B cell (primary cell): ENCODE measurements around the gene MACROH2A1. TPM values are rescaled to one million over a fixed set of nuclear protein-coding genes. Genes with fewer than 3 reads are reported as not detected.

Source experiments
- ATAC-seq: fragments of 200-7000 bp; cut with Tn5 transposase; one replicate; pipeline ENCODE4 v1.10.0; 2021; ENCODE audit warnings: low read depth, mild to moderate bottlenecking, moderate number of reproducible peaks, moderate library complexity
- CTCF ChIA-PET: fragments of 350-600 bp; sonication (Branson Sonifier 250); formaldehyde crosslinking; loops from one replicate; lab custom pipeline; 2021; ENCODE audit warnings: antibody characterized with exemption, inconsistent platforms; lab: Charles Lee
- POLR2A ChIA-PET: fragments of 350-600 bp; sonication (Branson Sonifier 250); formaldehyde crosslinking; loops from one replicate; lab custom pipeline; 2021; ENCODE audit warnings: antibody characterized with exemption; lab: Charles Lee
- DNase-seq: peaks from one replicate; pipeline ENCODE4 v3.0.0; 2013
- H2AFZ ChIP-seq: 2 replicates; pipeline ENCODE4 v1.6.1; 2012; ENCODE audit warnings: mild to moderate bottlenecking, low read depth, low read length; ENCODE audit not compliant: insufficient read depth, poor library complexity, severe bottlenecking
- H3K27ac ChIP-seq, 2 donors: 1 replicate in 1 of 2; 2 replicates in 1 of 2; pipeline ENCODE4 v1.5.1; 2012 to 2013; ENCODE audit warnings: low read length in 2 of 2, mild to moderate bottlenecking in 2 of 2, moderate library complexity in 1 of 2
- H3K27me3 ChIP-seq, 4 experiments: fragments of 200-600 bp in 1 of 4; sonication (generic) in 1 of 4; replicated peaks in 1 of 4; 1 replicate in 2 of 4; 2 replicates in 2 of 4; pipeline versions ENCODE4 v1.6.1 to v1.7.0; 2013 to 2016; ENCODE audit warnings: low read length in 3 of 4, mild to moderate bottlenecking in 2 of 4, mixed read lengths in 1 of 4, moderate library complexity in 1 of 4; ENCODE audit not compliant: insufficient read depth in 4 of 4, control insufficient read depth in 3 of 4; ENCODE audit errors: control extremely low read depth in 1 of 4
- H3K36me3 ChIP-seq, 2 experiments: replicated peaks in 1 of 2; 1 replicate in 1 of 2; 2 replicates in 1 of 2; pipeline versions ENCODE4 v1.6.1 to v1.7.1; 2013; ENCODE audit warnings: low read length in 1 of 2; ENCODE audit not compliant: insufficient read depth in 2 of 2, control insufficient read depth in 1 of 2; ENCODE audit errors: control extremely low read depth in 1 of 2, extremely low read depth in 1 of 2
- H3K4me1 ChIP-seq, 2 donors: fragments of 200-600 bp in 1 of 2; sonication (generic) in 1 of 2; 1 replicate in 1 of 2; 2 replicates in 1 of 2; pipeline versions ENCODE4 v1.5.1 to v1.6.1; 2013 to 2017; ENCODE audit warnings: low read length in 2 of 2; ENCODE audit not compliant: control insufficient read depth in 2 of 2, insufficient read depth in 2 of 2
- H3K4me2 ChIP-seq: replicated peaks from 2 replicates; pipeline ENCODE3; 2012; ENCODE audit warnings: mild to moderate bottlenecking, low read depth, low read length; ENCODE audit not compliant: poor library complexity, severe bottlenecking
- H3K4me3 ChIP-seq, 5 experiments: fragments of 200-600 bp in 1 of 5; sonication (generic) in 1 of 5; 1 replicate in 3 of 5; 2 replicates in 2 of 5; pipeline versions ENCODE4 v1.5.1 to v1.7.0; 2011 to 2016; ENCODE audit warnings: low read length in 4 of 5, mild to moderate bottlenecking in 4 of 5, low read depth in 2 of 5, control low read depth in 1 of 5, moderate library complexity in 1 of 5; ENCODE audit not compliant: insufficient read depth in 1 of 5; ENCODE audit errors: control extremely low read depth in 1 of 5, extremely low read depth in 1 of 5
- H3K79me2 ChIP-seq: fragments of 200-600 bp; sonication (generic); one replicate; pipeline ENCODE4 v1.6.0; 2016; ENCODE audit warnings: low read length; ENCODE audit not compliant: control insufficient read depth, insufficient read depth
- H3K9ac ChIP-seq: fragments of 200-600 bp; sonication (generic); 2 replicates; pipeline ENCODE4 v1.6.1; 2017; ENCODE audit warnings: mild to moderate bottlenecking, low read length, moderate library complexity
- H3K9me3 ChIP-seq, 3 donors: one replicate each; pipeline versions ENCODE4 v1.6.1 to v1.7.1; 2013; ENCODE audit warnings: low read length in 2 of 3; ENCODE audit not compliant: control insufficient read depth in 2 of 3, insufficient read depth in 1 of 3; ENCODE audit errors: control extremely low read depth in 1 of 3
- H4K20me1 ChIP-seq: 2 replicates; pipeline ENCODE4 v1.6.0; 2012; ENCODE audit warnings: mild to moderate bottlenecking, low read length; ENCODE audit not compliant: insufficient read depth, control insufficient read depth, poor library complexity, severe bottlenecking
- H3K27ac Mint-ChIP-seq: one replicate; pipeline ENCODE4 v1.8.0; 2021; ENCODE audit warnings: mixed read lengths
- H3K27me3 Mint-ChIP-seq: one replicate; pipeline ENCODE4 v1.8.0; 2021; ENCODE audit warnings: mixed read lengths
- H3K4me1 Mint-ChIP-seq: one replicate; pipeline ENCODE4 v1.8.0; 2021; ENCODE audit warnings: mixed read lengths
- H3K4me3 Mint-ChIP-seq: one replicate; pipeline ENCODE4 v1.8.0; 2021; ENCODE audit warnings: mixed read lengths
- H3K9me3 Mint-ChIP-seq: one replicate; pipeline ENCODE4 v1.8.0; 2022; ENCODE audit warnings: mixed read lengths; ENCODE audit not compliant: insufficient read depth
- EZH2 ChIP-seq: IDR thresholded peaks from 2 replicates; pipeline ENCODE4 v1.6.1; 2012; ENCODE audit warnings: borderline replicate concordance, low read depth, mild to moderate bottlenecking, moderate library complexity, low read length; ENCODE audit not compliant: insufficient read depth, poor library complexity, severe bottlenecking
- WGBS: methylation state at CpG from one replicate; pipeline ENCODE4 v1.1.5; 2013; ENCODE audit warnings: missing lambda C conversion rate; ENCODE audit not compliant: insufficient coverage; 5-methylcytosine and 5-hydroxymethylcytosine counted together
- intact Hi-C: fragments of 100-400 bp; cut with micrococcal nuclease; formaldehyde crosslinking; loops from one replicate; pipeline ENCODE4 v1.10.0; 2022
- polyA plus RNA-seq: library from polyadenylated mRNA; depleted of rRNA; stranded (reverse); fragments of >200 nt; gene quantifications from 2 replicates; pipeline ENCODE4 v1.2.3, GENCODE V29; 2012
- total RNA-seq, 2 donors: library from RNA; stranded (reverse); fragments of 120-200 nt in 1 of 2; gene quantifications; 1 replicate in 1 of 2; 2 replicates in 1 of 2; pipeline versions ENCODE4 v1.2.3 to v1.2.4, GENCODE V29; 2013 to 2022
- TF ChIP-seq, protein P1 (sequence below): fragments of 200-600 bp; IDR thresholded peaks from one replicate; pipeline ENCODE4 v1.8.0; 2022; ENCODE audit warnings: antibody characterized with exemption, mild to moderate bottlenecking

Gene MACROH2A1
- total and polyA plus RNA-seq, 2 donors (not counting 1 experiment from before 2014, with no cell fraction given), result 80.1 to 99.7 TPM

DNA sequence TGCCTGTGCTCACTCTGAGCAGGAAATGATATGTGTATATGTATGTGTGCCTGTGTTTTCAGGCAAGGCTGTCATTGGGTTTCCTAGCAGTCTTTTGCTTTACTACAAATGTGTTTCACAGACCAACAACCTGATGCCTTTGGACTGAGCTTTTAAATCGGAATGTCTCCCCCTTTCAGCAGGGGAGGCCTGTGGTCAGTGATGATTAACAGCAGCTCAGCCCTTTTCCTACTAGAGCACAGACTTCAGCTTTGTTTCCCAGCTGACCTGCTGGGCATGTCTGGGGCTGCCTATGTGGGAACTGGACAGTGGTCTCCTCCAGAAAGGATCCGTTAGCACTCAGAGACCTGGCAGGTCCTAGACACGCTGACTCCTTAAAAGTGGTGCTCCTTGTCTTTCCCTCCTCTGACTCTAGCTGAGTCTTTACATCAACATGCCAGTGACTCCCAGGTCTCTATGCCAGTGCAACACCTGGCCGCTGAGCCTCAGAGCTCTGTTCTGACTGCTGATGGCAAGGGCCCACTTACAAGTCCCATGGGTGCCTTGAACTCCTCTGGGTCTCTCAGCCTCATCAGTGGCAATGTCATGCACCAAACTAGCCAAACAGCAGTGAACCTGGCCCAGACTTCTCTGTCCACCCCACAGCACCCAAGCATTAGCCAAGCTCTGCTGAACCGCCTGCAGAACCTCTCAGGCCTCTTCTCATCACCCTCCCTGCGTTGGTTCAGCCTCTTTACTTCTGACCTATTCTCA, 7.7 kb downstream of the MACROH2A1 start:
- H3K27me3 Mint-ChIP-seq, result no peaks in the 10 kb centered on the region
- Histone ChIP-seq H4K20me1 (peaks cover 70% of the 10 kb centered on the region), H3K36me3 (peaks cover 0 to 30% of the 10 kb centered on the region in 2 experiments), H3K4me1 (peaks cover 30 to 49% of the 10 kb centered on the region in 2 donors), H3K27me3 (no peaks in the 10 kb centered on the region), H3K79me2 (peaks cover 98% of the 10 kb centered on the region), H3K9me3 (no peaks in the 10 kb centered on the region), H2AFZ (no peak overlapping the region), H3K9ac (no peak overlapping the region), H3K4me2 (no peak overlapping the region), H3K27ac (no peak overlapping the region), H3K4me3 (no peak overlapping the region)
- POLR2A ChIA-PET, result no interaction called here
- no peak overlapping the region for H3K27ac Mint-ChIP-seq
- no peak for TF ChIP-seq EZH2
- TF ChIP-seq, protein P1, sequence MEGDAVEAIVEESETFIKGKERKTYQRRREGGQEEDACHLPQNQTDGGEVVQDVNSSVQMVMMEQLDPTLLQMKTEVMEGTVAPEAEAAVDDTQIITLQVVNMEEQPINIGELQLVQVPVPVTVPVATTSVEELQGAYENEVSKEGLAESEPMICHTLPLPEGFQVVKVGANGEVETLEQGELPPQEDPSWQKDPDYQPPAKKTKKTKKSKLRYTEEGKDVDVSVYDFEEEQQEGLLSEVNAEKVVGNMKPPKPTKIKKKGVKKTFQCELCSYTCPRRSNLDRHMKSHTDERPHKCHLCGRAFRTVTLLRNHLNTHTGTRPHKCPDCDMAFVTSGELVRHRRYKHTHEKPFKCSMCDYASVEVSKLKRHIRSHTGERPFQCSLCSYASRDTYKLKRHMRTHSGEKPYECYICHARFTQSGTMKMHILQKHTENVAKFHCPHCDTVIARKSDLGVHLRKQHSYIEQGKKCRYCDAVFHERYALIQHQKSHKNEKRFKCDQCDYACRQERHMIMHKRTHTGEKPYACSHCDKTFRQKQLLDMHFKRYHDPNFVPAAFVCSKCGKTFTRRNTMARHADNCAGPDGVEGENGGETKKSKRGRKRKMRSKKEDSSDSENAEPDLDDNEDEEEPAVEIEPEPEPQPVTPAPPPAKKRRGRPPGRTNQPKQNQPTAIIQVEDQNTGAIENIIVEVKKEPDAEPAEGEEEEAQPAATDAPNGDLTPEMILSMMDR, result no peak
- no peak for ATAC-seq
- no peak overlapping the region for H3K4me3 Mint-ChIP-seq
- peaks cover 74% of the 10 kb centered on the region for H3K4me1 Mint-ChIP-seq
- CTCF ChIA-PET, result no interaction called here
- WGBS, result 85% methylated on average over 6 of the region's 6 CpGs
- no peak for DNase-seq
- no peaks in the 10 kb centered on the region for H3K9me3 Mint-ChIP-seq
- intact Hi-C loops, result no loop called here

DNA sequence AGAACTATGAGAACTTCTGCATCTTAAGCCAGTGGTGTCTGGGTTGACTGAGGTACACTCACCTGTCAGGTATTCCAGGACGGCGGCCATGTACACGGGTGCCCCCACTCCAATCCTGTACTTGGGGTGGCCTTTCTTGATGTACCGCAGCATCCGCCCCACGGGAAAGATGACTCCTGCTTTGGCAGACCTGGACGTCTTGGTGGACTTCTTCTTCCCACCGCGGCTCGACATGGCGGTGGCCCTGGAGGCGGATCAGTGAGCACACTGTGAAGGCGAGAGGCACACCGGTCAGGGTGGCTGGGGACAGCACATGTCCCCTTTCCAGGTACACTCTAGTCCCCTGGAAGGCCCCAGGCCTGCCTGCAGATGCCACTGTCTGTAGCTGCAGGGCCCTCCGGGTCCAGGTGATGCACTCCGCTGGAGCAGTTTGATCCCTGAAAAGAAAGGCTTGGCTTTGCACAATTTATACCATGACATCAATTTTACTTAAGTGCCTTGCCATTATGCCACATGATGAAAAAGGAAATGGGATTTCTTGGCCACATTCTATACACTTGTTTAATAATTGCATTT, 10.1 kb downstream of the MACROH2A1 start:
- ChIA-PET POLR2A (no interaction called here), CTCF (no interaction called here)
- no peak overlapping the region for H3K27ac ChIP-seq
- WGBS, result 97% methylated on average over 14 of the region's 16 CpGs
- Mint-ChIP-seq H3K27me3 (no peaks in the 10 kb centered on the region), H3K4me3 (no peak overlapping the region), H3K27ac (no peak overlapping the region), H3K4me1 (peaks cover 51% of the 10 kb centered on the region), H3K9me3 (no peaks in the 10 kb centered on the region)
- intact Hi-C loops, result no loop called here
- H3K9ac ChIP-seq, result no peak overlapping the region
- H4K20me1 ChIP-seq, result peaks cover 75% of the 10 kb centered on the region
- H3K79me2 ChIP-seq, result peaks cover 96% of the 10 kb centered on the region
- H3K4me2 ChIP-seq, result no peak overlapping the region
- TF ChIP-seq, protein P1, result no peak
- TF ChIP-seq EZH2, result no peak
- ATAC-seq (no peak), DNase-seq (no peak)
- H3K36me3 ChIP-seq, result peaks cover 0 to 53% of the 10 kb centered on the region in 2 experiments
- H3K4me3 ChIP-seq, result no peak overlapping the region
- H3K27me3 ChIP-seq, result no peaks in the 10 kb centered on the region
- H2AFZ ChIP-seq, result no peak overlapping the region
- no peaks in the 10 kb centered on the region for H3K9me3 ChIP-seq
- peaks cover 26 to 40% of the 10 kb centered on the region in 2 donors for H3K4me1 ChIP-seq
